Keratinocyte (primary cell): ENCODE measurements around the gene LY6G5B. TPM values are rescaled to one million over a fixed set of nuclear protein-coding genes. Genes with fewer than 3 reads are reported as not detected.

Experiments used
- DNase-seq: peaks from one replicate; pipeline ENCODE4 v3.0.0-alpha.2; 2011; ENCODE audit warnings: low read depth, missing footprints, low spot score
- FAIRE-seq: peaks from 2 replicates; lab custom pipeline; 2011; peaks lifted over from hg19 to GRCh38; lab: Jason Lieb, UNC
- H2AFZ ChIP-seq: 2 replicates; pipeline ENCODE4 v1.6.0; 2012; ENCODE audit warnings: low read length, control low read depth, inconsistent platforms; ENCODE audit not compliant: control insufficient read depth
- H3K27ac ChIP-seq: 2 replicates; pipeline ENCODE4 v1.5.1; 2011; ENCODE audit warnings: low read length; ENCODE audit not compliant: control insufficient read depth, insufficient read depth
- H3K27me3 ChIP-seq: 3 replicates; pipeline ENCODE4 v1.6.0; 2011; ENCODE audit warnings: low read length; ENCODE audit not compliant: control insufficient read depth, insufficient read depth; ENCODE audit errors: extremely low read depth
- H3K36me3 ChIP-seq, 2 experiments: 2 replicates in 1 of 2; 3 replicates in 1 of 2; pipeline ENCODE4 v1.5.1; 2011; ENCODE audit warnings: low read length in 2 of 2, mild to moderate bottlenecking in 1 of 2; ENCODE audit not compliant: control insufficient read depth in 2 of 2, insufficient read depth in 2 of 2; ENCODE audit errors: extremely low read depth in 1 of 2
- H3K4me1 ChIP-seq: 3 replicates; pipeline ENCODE4 v1.5.1; 2011; ENCODE audit warnings: low read length; ENCODE audit not compliant: control insufficient read depth, insufficient read depth; ENCODE audit errors: extremely low read depth
- H3K4me2 ChIP-seq: 3 replicates; pipeline ENCODE4 v1.6.0; 2011; ENCODE audit warnings: low read depth, low read length; ENCODE audit not compliant: control insufficient read depth, insufficient read depth; ENCODE audit errors: extremely low read depth
- H3K4me3 ChIP-seq, 3 experiments: fragments of 200-600 bp in 1 of 3; sonication (generic) in 1 of 3; 2 replicates in 2 of 3; 3 replicates in 1 of 3; pipeline ENCODE4 v1.5.1; 2011 to 2016; ENCODE audit warnings: low read length in 3 of 3, mild to moderate bottlenecking in 3 of 3, control low read depth in 2 of 3, inconsistent platforms in 1 of 3, low read depth in 1 of 3, mixed read lengths in 1 of 3, mixed run types in 1 of 3, moderate library complexity in 1 of 3; ENCODE audit not compliant: control insufficient read depth in 2 of 3, insufficient read depth in 2 of 3; ENCODE audit errors: extremely low read depth in 1 of 3
- H3K79me2 ChIP-seq: 2 replicates; pipeline ENCODE4 v1.6.0; 2012; ENCODE audit warnings: low read length; ENCODE audit not compliant: control insufficient read depth, insufficient read depth
- H3K9ac ChIP-seq: 3 replicates; pipeline ENCODE4 v1.6.0; 2011; ENCODE audit warnings: low read length; ENCODE audit not compliant: control insufficient read depth, insufficient read depth; ENCODE audit errors: extremely low read depth
- H3K9me1 ChIP-seq: 3 replicates; pipeline ENCODE4 v1.6.0; 2011; ENCODE audit warnings: low read length; ENCODE audit not compliant: control insufficient read depth, insufficient read depth; ENCODE audit errors: extremely low read depth
- H3K9me3 ChIP-seq: 2 replicates; pipeline ENCODE4 v1.5.1; 2012; ENCODE audit warnings: low read depth, low read length; ENCODE audit not compliant: control insufficient read depth
- H4K20me1 ChIP-seq: 3 replicates; pipeline ENCODE4 v1.6.0; 2011; ENCODE audit warnings: low read length; ENCODE audit not compliant: control insufficient read depth, insufficient read depth; ENCODE audit errors: extremely low read depth
- CTCF ChIP-seq, 3 experiments: IDR thresholded peaks in 1 of 3; conservative IDR thresholded peaks in 1 of 3; optimal IDR thresholded peaks in 1 of 3; 2 replicates in 2 of 3; 3 replicates in 1 of 3; pipeline versions ENCODE3 to v1.5.1; 2011; ENCODE audit warnings: low read length in 3 of 3, mild to moderate bottlenecking in 3 of 3, moderate library complexity in 2 of 3, control low read depth in 1 of 3, inconsistent platforms in 1 of 3; ENCODE audit not compliant: insufficient read depth in 2 of 3; ENCODE audit errors: extremely low read depth in 1 of 3
- EZH2 ChIP-seq: IDR thresholded peaks from one replicate; pipeline ENCODE4 v1.6.1; 2012; ENCODE audit warnings: inconsistent platforms, mild to moderate bottlenecking, low read length, moderate library complexity
- dilution Hi-C: fragments of 300-500 bp; cut with MboI; formaldehyde crosslinking; loops from one replicate; pipeline ENCODE4 v1.7.0; 2020; ENCODE audit warnings: low sequenced_read_pairs; ENCODE audit not compliant: extremely low pct_ligation_motif_present
- polyA plus RNA-seq, 5 experiments: library from polyadenylated mRNA; depleted of rRNA in 3 of 5; stranded (reverse) in 3 of 5; stranded (forward) in 1 of 5; unstranded in 1 of 5; fragments of >200 nt; gene quantifications; 1 replicate in 1 of 5; 2 replicates in 3 of 5; 3 replicates in 1 of 5; pipeline versions ENCODE4 v1.2.1 to v1.2.3, GENCODE V29; 2011 to 2012; ENCODE audit warnings: missing spikeins in 2 of 5, low read depth in 1 of 5, low replicate concordance in 1 of 5

Gene LY6G5B
- polyA plus RNA-seq, 1 donor (not counting 4 experiments of a cell fraction or from before 2014, with no cell fraction given) = 5.2 TPM

- Histone ChIP-seq H2AFZ (no peak overlapping the region), H3K4me1 (peaks cover 27% of the 10 kb centered on the region), H3K27ac (no peak overlapping the region), H3K9me3 (no peaks in the 10 kb centered on the region), H3K9me1 (no peaks in the 10 kb centered on the region), H3K4me3 (no peak overlapping the region), H4K20me1 (no peaks in the 10 kb centered on the region), H3K36me3 (peaks cover 8 to 10% of the 10 kb centered on the region in 2 experiments), H3K4me2 (no peak overlapping the region), H3K27me3 (no peaks in the 10 kb centered on the region), H3K79me2 (peaks cover 50% of the 10 kb centered on the region), H3K9ac (no peak overlapping the region)
- DNase-seq (no peak), FAIRE-seq (no peak)
- no peak for TF ChIP-seq CTCF (optimal IDR thresholded peaks at IDR 0.05 in 1 of 3, IDR thresholded peaks at IDR 0.05 in 1 of 3, conservative IDR thresholded peaks at IDR 0.05 in 1 of 3; ENCODE audit: extremely low read depth in 1 of 3, insufficient read depth in 2 of 3, low read length in 3 of 3)
- no peak for TF ChIP-seq EZH2
- dilution Hi-C loops = no loop called here
Observed at GRCh38 chr6:31654574-31655348, 15.0 kb upstream of the LY6G5B start.

GRCh38 chr6:31655349-31656237, 14.2 kb upstream of the LY6G5B start, which contains the start of gene APOM:
TSS of gene APOM (plus strand) at chr6:31655894. CDS start at chr6:31655967, 73 bp downstream.
- Histone ChIP-seq H3K4me3 (no peak within 1 kb of the TSS), H3K27ac (no peak within 1 kb of the TSS), H3K4me1 (peaks cover 31% of the 10 kb centered on the region), H3K27me3 (no peaks in the 10 kb centered on the region), H3K9me1 (no peaks in the 10 kb centered on the region), H3K9me3 (no peaks in the 10 kb centered on the region), H3K36me3 (peaks cover 7 to 10% of the 10 kb centered on the region in 2 experiments), H3K4me2 (no peak within 1 kb of the TSS), H2AFZ (no peak within 1 kb of the TSS), H3K9ac (no peak within 1 kb of the TSS), H4K20me1 (no peaks in the 10 kb centered on the region), H3K79me2 (peaks cover 49% of the 10 kb centered on the region)
- FAIRE-seq (no peak), DNase-seq (no peak)
- no peak for TF ChIP-seq EZH2
- no peak for TF ChIP-seq CTCF (optimal IDR thresholded peaks at IDR 0.05 in 1 of 3, IDR thresholded peaks at IDR 0.05 in 1 of 3, conservative IDR thresholded peaks at IDR 0.05 in 1 of 3; ENCODE audit: extremely low read depth in 1 of 3, insufficient read depth in 2 of 3, low read length in 3 of 3)
- dilution Hi-C loops = no loop called here
